Neural progenitor cell (in vitro differentiated cells): ENCODE results near the gene NOTUM.

ENCODE experiments used
- EZH2 ChIP-seq: fragments of 200-600 bp; sonication (generic); IDR thresholded peaks from 2 replicates; pipeline ENCODE4 v1.6.1; 2017; ENCODE audit warnings: antibody characterized with exemption, mild to moderate bottlenecking, moderate library complexity
- EZH2phosphoT487 ChIP-seq: fragments of 200-600 bp; sonication (generic); IDR thresholded peaks from 2 replicates; pipeline ENCODE4 v1.6.1; 2017; ENCODE audit warnings: antibody characterized with exemption
- TF ChIP-seq, protein P1 (sequence below): fragments of 200-600 bp; sonication (generic); IDR thresholded peaks from 2 replicates; pipeline ENCODE4 v1.5.1; 2017; ENCODE audit warnings: antibody characterized with exemption, mild to moderate bottlenecking

GRCh38 chr17:81992306-81993102, 31.5 kb upstream of the NOTUM start:
- TF ChIP-seq, protein P1, sequence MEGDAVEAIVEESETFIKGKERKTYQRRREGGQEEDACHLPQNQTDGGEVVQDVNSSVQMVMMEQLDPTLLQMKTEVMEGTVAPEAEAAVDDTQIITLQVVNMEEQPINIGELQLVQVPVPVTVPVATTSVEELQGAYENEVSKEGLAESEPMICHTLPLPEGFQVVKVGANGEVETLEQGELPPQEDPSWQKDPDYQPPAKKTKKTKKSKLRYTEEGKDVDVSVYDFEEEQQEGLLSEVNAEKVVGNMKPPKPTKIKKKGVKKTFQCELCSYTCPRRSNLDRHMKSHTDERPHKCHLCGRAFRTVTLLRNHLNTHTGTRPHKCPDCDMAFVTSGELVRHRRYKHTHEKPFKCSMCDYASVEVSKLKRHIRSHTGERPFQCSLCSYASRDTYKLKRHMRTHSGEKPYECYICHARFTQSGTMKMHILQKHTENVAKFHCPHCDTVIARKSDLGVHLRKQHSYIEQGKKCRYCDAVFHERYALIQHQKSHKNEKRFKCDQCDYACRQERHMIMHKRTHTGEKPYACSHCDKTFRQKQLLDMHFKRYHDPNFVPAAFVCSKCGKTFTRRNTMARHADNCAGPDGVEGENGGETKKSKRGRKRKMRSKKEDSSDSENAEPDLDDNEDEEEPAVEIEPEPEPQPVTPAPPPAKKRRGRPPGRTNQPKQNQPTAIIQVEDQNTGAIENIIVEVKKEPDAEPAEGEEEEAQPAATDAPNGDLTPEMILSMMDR, result no peak
- TF ChIP-seq EZH2, result no peak
- no peak for TF ChIP-seq EZH2phosphoT487
